Glutamatergic neuron (in vitro differentiated cells): ENCODE results near the gene TRMT61A. TPM values are rescaled to one million over a fixed set of nuclear protein-coding genes. Genes with fewer than 3 reads are reported as not detected.

Source experiments
- DNase-seq: peaks from one replicate; pipeline ENCODE4 v3.0.0; 2022
- H3K27ac Mint-ChIP-seq: one replicate; pipeline ENCODE4 v1.8.0; 2020; ENCODE audit warnings: mild to moderate bottlenecking, mixed read lengths, inconsistent platforms; ENCODE audit not compliant: unreplicated experiment
- H3K27me3 Mint-ChIP-seq: one replicate; pipeline ENCODE4 v1.8.0; 2020; ENCODE audit warnings: mild to moderate bottlenecking, moderate library complexity, mixed read lengths, inconsistent platforms; ENCODE audit not compliant: unreplicated experiment
- H3K36me3 Mint-ChIP-seq: one replicate; pipeline ENCODE4 v1.8.0; 2020; ENCODE audit warnings: mild to moderate bottlenecking, mixed read lengths, inconsistent platforms; ENCODE audit not compliant: unreplicated experiment
- H3K4me1 Mint-ChIP-seq: one replicate; pipeline ENCODE4 v1.8.0; 2020; ENCODE audit warnings: mild to moderate bottlenecking, low read depth, mixed read lengths, inconsistent platforms; ENCODE audit not compliant: unreplicated experiment
- H3K4me3 Mint-ChIP-seq: one replicate; pipeline ENCODE4 v1.8.0; 2020; ENCODE audit warnings: mild to moderate bottlenecking, mixed read lengths, inconsistent platforms; ENCODE audit not compliant: unreplicated experiment
- H3K9me3 Mint-ChIP-seq: one replicate; pipeline ENCODE4 v1.8.0; 2020; ENCODE audit warnings: mild to moderate bottlenecking, moderate library complexity, mixed read lengths, inconsistent platforms; ENCODE audit not compliant: unreplicated experiment
- CTCF ChIP-seq: fragments of 200-600 bp; sonication (generic); IDR thresholded peaks from one replicate; pipeline ENCODE4 v1.5.0; 2021; ENCODE audit not compliant: partially characterized antibody, unreplicated experiment
- total RNA-seq: library from RNA; stranded (reverse); fragmentation: NEBNext Ultra II Directional; extraction: Animal tissue kit (Norgen Biotek cat#: 25700); gene quantifications from one replicate; pipeline ENCODE4 v1.2.1, GENCODE V29; 2021; ENCODE audit not compliant: unreplicated experiment

TRMT61A gene
- total RNA-seq, 1 donor from 2014 or later = 7.8 TPM

- Mint-ChIP-seq H3K27ac (no peak overlapping the region), H3K4me3 (no peak overlapping the region), H3K9me3 (peaks cover 5% of the 10 kb centered on the region), H3K36me3 (no peaks in the 10 kb centered on the region), H3K27me3 (peaks cover 13% of the 10 kb centered on the region), H3K4me1 (peaks cover 14% of the 10 kb centered on the region)
- no peak for DNase-seq
- peak; percentile 16 for TF ChIP-seq CTCF
Measured at GRCh38 chr14:103549361-103550311, 20.6 kb downstream of the TRMT61A start.

GRCh38 chr14:103550451-103551337, 21.7 kb downstream of the TRMT61A start:
- H3K36me3 Mint-ChIP-seq = no peaks in the 10 kb centered on the region
- H3K4me1 Mint-ChIP-seq = peaks cover 16% of the 10 kb centered on the region
- no peak overlapping the region for H3K4me3 Mint-ChIP-seq
- no peak overlapping the region for H3K27ac Mint-ChIP-seq
- TF ChIP-seq CTCF = no peak
- peaks cover 10% of the 10 kb centered on the region for H3K27me3 Mint-ChIP-seq
- H3K9me3 Mint-ChIP-seq = peaks cover 3% of the 10 kb centered on the region
- no peak for DNase-seq

GRCh38 chr14:103551338-103551762, 22.4 kb downstream of the TRMT61A start:
- H3K9me3 Mint-ChIP-seq = peaks cover 3% of the 10 kb centered on the region
- H3K27ac Mint-ChIP-seq = no peak overlapping the region
- DNase-seq = no peak
- peaks cover 10% of the 10 kb centered on the region for H3K27me3 Mint-ChIP-seq
- TF ChIP-seq CTCF = no peak
- H3K4me3 Mint-ChIP-seq = no peak overlapping the region
- peaks cover 14% of the 10 kb centered on the region for H3K4me1 Mint-ChIP-seq
- H3K36me3 Mint-ChIP-seq = no peaks in the 10 kb centered on the region

- peaks cover 8% of the 10 kb centered on the region for H3K27me3 Mint-ChIP-seq
- no peak for TF ChIP-seq CTCF
- H3K27ac Mint-ChIP-seq = no peak overlapping the region
- H3K36me3 Mint-ChIP-seq = no peaks in the 10 kb centered on the region
- no peak for DNase-seq
- peaks cover 15% of the 10 kb centered on the region for H3K4me1 Mint-ChIP-seq
- peaks cover 3% of the 10 kb centered on the region for H3K9me3 Mint-ChIP-seq
- no peak overlapping the region for H3K4me3 Mint-ChIP-seq
Measured at GRCh38 chr14:103552011-103552845, 23.2 kb downstream of the TRMT61A start.
